Natural killer cell (primary cell): Measurements from ENCODE around the gene RNF126. TPM values are rescaled to one million over a fixed set of nuclear protein-coding genes. Genes with fewer than 3 reads are reported as not detected.
"Not testable (repeated sequence)": the region's sequence is repeated elsewhere in the genome, so short reads cannot be mapped to it uniquely, and the experiment has no call there.

Source experiments
- ATAC-seq, 3 donors: fragments of 150-1000 bp in 2 of 3; fragments of 200-7000 bp in 1 of 3; cut with Tn5 transposase; 1 replicate in 1 of 3; 2 replicates in 2 of 3; pipeline ENCODE4 v1.10.0; 2021; ENCODE audit warnings: mild to moderate bottlenecking in 2 of 3, moderate library complexity in 2 of 3
- DNase-seq, 2 donors: peaks; one replicate each; pipeline versions ENCODE4 v3.0.0 to v3.0.0-alpha.2; 2013 to 2021; ENCODE audit warnings: mixed read lengths in 1 of 2
- H3K27ac ChIP-seq: one replicate; pipeline ENCODE4 v1.5.1; 2013; ENCODE audit warnings: mild to moderate bottlenecking, low read length
- H3K27me3 ChIP-seq: one replicate; pipeline ENCODE4 v1.6.1; 2013; ENCODE audit warnings: low read length; ENCODE audit not compliant: control insufficient read depth, insufficient read depth
- H3K36me3 ChIP-seq: one replicate; pipeline ENCODE4 v1.6.1; 2013; ENCODE audit warnings: low read length; ENCODE audit not compliant: control insufficient read depth, insufficient read depth
- H3K4me1 ChIP-seq: one replicate; pipeline ENCODE4 v1.6.1; 2013; ENCODE audit warnings: low read length; ENCODE audit not compliant: control insufficient read depth, insufficient read depth
- H3K4me3 ChIP-seq: one replicate; pipeline ENCODE4 v1.5.1; 2013; ENCODE audit warnings: low read length
- H3K9me3 ChIP-seq: one replicate; pipeline ENCODE4 v1.6.1; 2013; ENCODE audit warnings: low read length; ENCODE audit not compliant: control insufficient read depth, insufficient read depth
- H3K27ac Mint-ChIP-seq, 2 donors: one replicate each; pipeline ENCODE4 v1.8.0; 2022; ENCODE audit warnings: mild to moderate bottlenecking in 2 of 2, mixed read lengths in 2 of 2, moderate library complexity in 1 of 2
- H3K27me3 Mint-ChIP-seq, 2 donors: one replicate each; pipeline ENCODE4 v1.8.0; 2022; ENCODE audit warnings: low read depth in 2 of 2, mixed read lengths in 2 of 2
- H3K36me3 Mint-ChIP-seq: one replicate; pipeline ENCODE4 v1.8.0; 2022; ENCODE audit warnings: mixed read lengths
- H3K4me1 Mint-ChIP-seq, 2 donors: one replicate each; pipeline ENCODE4 v1.8.0; 2022; ENCODE audit warnings: mixed read lengths in 2 of 2
- H3K4me3 Mint-ChIP-seq: one replicate; pipeline ENCODE4 v1.8.0; 2022; ENCODE audit warnings: mild to moderate bottlenecking, moderate library complexity, mixed read lengths
- H3K9me3 Mint-ChIP-seq, 2 donors: one replicate each; pipeline ENCODE4 v1.8.0; 2022; ENCODE audit warnings: mixed read lengths in 2 of 2
- WGBS: methylation state at CpG from one replicate; pipeline ENCODE4 v1.1.7; 2013; ENCODE audit warnings: missing lambda C conversion rate; ENCODE audit not compliant: insufficient coverage; 5-methylcytosine and 5-hydroxymethylcytosine counted together
- intact Hi-C: fragments of 100-400 bp; cut with micrococcal nuclease; formaldehyde crosslinking; loops from one replicate; pipeline ENCODE4 v1.14.2; 2022
- total RNA-seq, 4 donors: library from RNA; stranded (reverse); fragments of 120-200 nt in 1 of 4; gene quantifications; one replicate each; pipeline versions ENCODE4 v1.2.3 to v1.2.4, GENCODE V29; 2013 to 2022
- TF ChIP-seq, protein P1 (sequence below): fragments of 200-600 bp; IDR thresholded peaks from one replicate; pipeline ENCODE4 v1.8.0; 2022; ENCODE audit warnings: antibody characterized with exemption

RNF126 gene
- total RNA-seq, 3 donors from 2014 or later (not counting 1 experiment from before 2014, with no cell fraction given) = 119 to 149 (median 146) TPM

DNA sequence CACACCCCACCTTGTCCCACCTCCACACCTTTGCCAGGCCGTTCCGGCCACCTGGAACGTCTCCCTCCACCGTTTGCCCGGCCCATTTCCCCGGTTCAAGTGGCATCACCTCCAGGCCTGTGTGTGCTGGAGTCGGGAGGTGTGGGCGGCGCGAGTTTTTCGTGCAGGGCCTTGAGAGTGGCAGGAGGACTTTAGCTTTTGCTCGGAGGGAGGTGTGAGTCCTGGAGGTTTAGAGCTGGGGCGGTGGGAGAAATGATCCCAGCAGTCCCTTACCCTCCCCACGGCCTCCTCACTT lies 41.4 kb upstream of the RNF126 start:
- DNase-seq (no peak), ATAC-seq (no peak)
- Mint-ChIP-seq H3K4me3 (no peak overlapping the region), H3K4me1 (peaks cover 9 to 10% of the 10 kb centered on the region in 2 donors), H3K27me3 (peaks cover 6 to 7% of the 10 kb centered on the region in 2 donors), H3K27ac (no peak overlapping the region), H3K9me3 (no peaks in the 10 kb centered on the region), H3K36me3 (no peaks in the 10 kb centered on the region)
- H3K9me3 ChIP-seq = no peaks in the 10 kb centered on the region
- intact Hi-C loops = loop anchor here (5.0 kb wide), 1 partner anchor 42 kb away; the partner anchor contains the start of gene RNF126
- H3K4me1 ChIP-seq = peaks cover 20% of the 10 kb centered on the region
- no peak overlapping the region for H3K4me3 ChIP-seq
- TF ChIP-seq, protein P1, sequence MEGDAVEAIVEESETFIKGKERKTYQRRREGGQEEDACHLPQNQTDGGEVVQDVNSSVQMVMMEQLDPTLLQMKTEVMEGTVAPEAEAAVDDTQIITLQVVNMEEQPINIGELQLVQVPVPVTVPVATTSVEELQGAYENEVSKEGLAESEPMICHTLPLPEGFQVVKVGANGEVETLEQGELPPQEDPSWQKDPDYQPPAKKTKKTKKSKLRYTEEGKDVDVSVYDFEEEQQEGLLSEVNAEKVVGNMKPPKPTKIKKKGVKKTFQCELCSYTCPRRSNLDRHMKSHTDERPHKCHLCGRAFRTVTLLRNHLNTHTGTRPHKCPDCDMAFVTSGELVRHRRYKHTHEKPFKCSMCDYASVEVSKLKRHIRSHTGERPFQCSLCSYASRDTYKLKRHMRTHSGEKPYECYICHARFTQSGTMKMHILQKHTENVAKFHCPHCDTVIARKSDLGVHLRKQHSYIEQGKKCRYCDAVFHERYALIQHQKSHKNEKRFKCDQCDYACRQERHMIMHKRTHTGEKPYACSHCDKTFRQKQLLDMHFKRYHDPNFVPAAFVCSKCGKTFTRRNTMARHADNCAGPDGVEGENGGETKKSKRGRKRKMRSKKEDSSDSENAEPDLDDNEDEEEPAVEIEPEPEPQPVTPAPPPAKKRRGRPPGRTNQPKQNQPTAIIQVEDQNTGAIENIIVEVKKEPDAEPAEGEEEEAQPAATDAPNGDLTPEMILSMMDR = no peak
- 5% methylated on average over 11 of the region's 14 CpGs for WGBS
- H3K36me3 ChIP-seq = no peaks in the 10 kb centered on the region
- H3K27ac ChIP-seq = no peak overlapping the region
- H3K27me3 ChIP-seq = peaks cover 7% of the 10 kb centered on the region

GRCh38 chr19:703651-704446 lies 40.8 kb upstream of the RNF126 start:
- H3K9me3 Mint-ChIP-seq = no peaks in the 10 kb centered on the region
- WGBS = 2% methylated on average over 46 of the region's 50 CpGs
- TF ChIP-seq, protein P1 = no peak
- H3K27ac Mint-ChIP-seq = peak overlapping the region; percentile 5 to 8
- Histone ChIP-seq H3K36me3 (no peaks in the 10 kb centered on the region), H3K27ac (no peak overlapping the region), H3K9me3 (no peaks in the 10 kb centered on the region), H3K27me3 (peaks cover 7% of the 10 kb centered on the region), H3K4me1 (peaks cover 21% of the 10 kb centered on the region), H3K4me3 (no peak overlapping the region)
- ATAC-seq (peak; percentile 83 to 92 (median 89)), DNase-seq (peak; percentile 73 to 76)
- peaks cover 9 to 10% of the 10 kb centered on the region in 2 donors for H3K4me1 Mint-ChIP-seq
- peaks cover 6 to 7% of the 10 kb centered on the region in 2 donors for H3K27me3 Mint-ChIP-seq
- intact Hi-C loops = loop anchor here (5.0 kb wide), 1 partner anchor 42 kb away; the partner anchor contains the start of gene RNF126
- H3K36me3 Mint-ChIP-seq = no peaks in the 10 kb centered on the region
- H3K4me3 Mint-ChIP-seq = no peak overlapping the region

- Mint-ChIP-seq H3K27me3 (peaks cover 6 to 7% of the 10 kb centered on the region in 2 donors), H3K27ac (peak overlapping the region; percentile 5 to 8), H3K4me1 (peaks cover 9 to 10% of the 10 kb centered on the region in 2 donors), H3K4me3 (peak overlapping the region; percentile 47), H3K36me3 (no peaks in the 10 kb centered on the region), H3K9me3 (no peaks in the 10 kb centered on the region)
- Histone ChIP-seq H3K9me3 (no peaks in the 10 kb centered on the region), H3K36me3 (no peaks in the 10 kb centered on the region), H3K27me3 (peaks cover 5% of the 10 kb centered on the region), H3K27ac (peak overlapping the region; percentile 30), H3K4me3 (no peak overlapping the region), H3K4me1 (peaks cover 19% of the 10 kb centered on the region)
- TF ChIP-seq, protein P1 = no peak
- peak in 1 of 2 donors; percentile 17 for DNase-seq
- intact Hi-C loops = loop anchor here (5.0 kb wide), 1 partner anchor 41 kb away; the partner anchor contains the start of gene RNF126
- ATAC-seq = peak in 1 of 3 donors; percentile 4
- WGBS = 26% methylated on average over 4 of the region's 4 CpGs
Observed at GRCh38 chr19:703329-703650, 40.3 kb upstream of the RNF126 start.

DNA sequence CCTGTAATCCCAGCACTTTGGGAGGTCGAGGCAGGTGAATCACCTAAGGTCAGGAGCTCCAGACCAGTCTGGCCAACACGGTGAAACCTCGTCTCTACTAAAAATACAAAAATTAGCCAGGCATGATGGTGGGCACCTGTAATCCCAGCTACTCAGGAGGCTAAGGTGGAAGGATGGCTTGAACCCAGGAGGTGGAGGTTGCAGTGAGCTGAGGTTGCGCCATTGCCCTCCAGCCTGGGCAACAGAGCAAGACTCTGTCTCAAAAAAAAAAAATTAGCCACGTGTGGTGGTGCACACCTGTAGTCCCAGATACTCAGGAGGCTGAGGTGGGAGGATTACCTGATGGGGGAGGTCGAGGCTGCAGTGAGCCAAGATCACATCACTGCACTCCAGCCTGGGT lies 39.8 kb upstream of the RNF126 start:
- not testable (repeated sequence) for H3K4me3 ChIP-seq, ATAC-seq, H3K27me3 ChIP-seq, H3K36me3 Mint-ChIP-seq, DNase-seq, H3K9me3 Mint-ChIP-seq, H3K27me3 Mint-ChIP-seq, H3K36me3 ChIP-seq, H3K27ac ChIP-seq, H3K9me3 ChIP-seq
- WGBS = 83% methylated on average over 6 of the region's 6 CpGs
- Mint-ChIP-seq H3K27ac (peak overlapping the region; percentile 5 to 8), H3K4me3 (peak overlapping the region; percentile 47), H3K4me1 (peaks cover 9 to 10% of the 10 kb centered on the region in 2 donors)
- intact Hi-C loops = loop anchor here (5.0 kb wide), 1 partner anchor 41 kb away; the partner anchor contains the start of gene RNF126
- peaks cover 18% of the 10 kb centered on the region for H3K4me1 ChIP-seq

DNA sequence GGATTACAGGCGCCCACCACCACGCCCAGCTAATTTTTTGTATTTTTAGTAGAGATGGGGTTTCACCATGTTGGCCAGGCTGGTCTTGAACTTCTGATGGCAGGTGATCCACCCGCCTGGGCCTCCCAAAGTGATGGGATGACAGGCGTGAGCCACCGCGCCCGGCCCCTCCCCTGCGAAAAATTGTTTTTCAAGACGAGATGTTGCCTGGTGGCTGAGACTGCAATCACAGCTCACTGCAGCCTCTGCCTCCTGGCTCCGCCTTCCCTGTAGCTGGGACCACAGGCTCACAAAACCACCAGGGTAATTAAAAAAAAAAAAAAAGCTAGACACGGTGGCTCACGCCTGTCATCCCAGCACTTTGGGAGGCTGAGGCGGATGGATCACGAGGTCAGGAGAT lies 36.9 kb upstream of the RNF126 start:
- not testable (repeated sequence) for H3K9me3 Mint-ChIP-seq, H3K9me3 ChIP-seq, H3K4me3 ChIP-seq, H3K27ac Mint-ChIP-seq, H3K27me3 ChIP-seq, H3K4me3 Mint-ChIP-seq, H3K36me3 ChIP-seq, H3K27me3 Mint-ChIP-seq, H3K36me3 Mint-ChIP-seq, H3K27ac ChIP-seq
- H3K4me1 Mint-ChIP-seq = peaks cover 9 to 10% of the 10 kb centered on the region in 2 donors
- peak in 1 of 3 donors; percentile 24 for ATAC-seq
- H3K4me1 ChIP-seq = peaks cover 31% of the 10 kb centered on the region
- 49% methylated on average over 9 of the region's 14 CpGs for WGBS
- peak in 1 of 2 donors; percentile 27 for DNase-seq
- intact Hi-C loops = loop anchor here (5.0 kb wide), 1 partner anchor 38 kb away; the partner anchor contains the start of gene RNF126

DNA sequence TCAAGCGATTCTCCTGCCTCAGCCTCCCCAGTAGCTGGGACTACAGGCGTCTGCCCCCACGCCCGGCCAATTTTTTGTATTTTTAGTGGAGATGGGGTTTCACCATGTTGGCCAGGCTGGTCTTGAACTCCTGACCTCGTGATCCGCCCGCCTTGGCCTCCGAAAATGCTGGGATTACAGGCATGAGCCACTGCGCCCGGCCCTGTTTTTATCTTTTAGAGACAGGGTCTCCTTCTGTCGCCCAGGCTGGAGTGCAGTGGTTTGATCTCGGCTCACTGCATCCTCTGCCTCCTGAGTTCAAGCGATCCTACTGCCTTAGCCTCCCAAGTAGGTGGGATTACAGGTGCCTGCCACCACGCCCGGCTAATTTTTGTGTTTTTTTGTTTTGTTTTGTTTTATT lies 35.5 kb upstream of the RNF126 start:
- DNase-seq, H3K9me3 Mint-ChIP-seq, H3K4me3 ChIP-seq, ATAC-seq, H3K27ac Mint-ChIP-seq, intact Hi-C loops, H3K27me3 ChIP-seq, H3K9me3 ChIP-seq, H3K27ac ChIP-seq, H3K36me3 ChIP-seq, H3K4me3 Mint-ChIP-seq, H3K27me3 Mint-ChIP-seq, H3K36me3 Mint-ChIP-seq: not testable (repeated sequence)
- peaks cover 6 to 10% of the 10 kb centered on the region in 2 donors for H3K4me1 Mint-ChIP-seq
- H3K4me1 ChIP-seq = peaks cover 26% of the 10 kb centered on the region
- 92% methylated on average over 15 of the region's 15 CpGs for WGBS
